Neuronal stem cell (in vitro differentiated cells): ENCODE data around the gene ADGRA3.

Experiments
- DNase-seq: peaks from one replicate; pipeline ENCODE4 v3.0.0-alpha.2; 2013; ENCODE audit warnings: low spot score
- H2AFZ ChIP-seq: one replicate; pipeline ENCODE4 v1.6.1; 2013; ENCODE audit warnings: mild to moderate bottlenecking, low read length, inconsistent platforms
- H2AK5ac ChIP-seq: 2 replicates; pipeline ENCODE4 v1.6.1; 2013; ENCODE audit warnings: low read depth, mild to moderate bottlenecking, inconsistent platforms, low read length, moderate library complexity, mixed read lengths
- H2BK120ac ChIP-seq: 2 replicates; pipeline ENCODE4 v1.6.1; 2013; ENCODE audit warnings: low read depth, mild to moderate bottlenecking, inconsistent platforms, low read length, moderate library complexity, mixed read lengths
- H2BK12ac ChIP-seq: one replicate; pipeline ENCODE4 v1.6.1; 2013; ENCODE audit warnings: low read length, inconsistent platforms
- H2BK15ac ChIP-seq: 2 replicates; pipeline ENCODE4 v1.6.1; 2013; ENCODE audit warnings: mild to moderate bottlenecking, low read length, inconsistent platforms, mixed read lengths
- H2BK5ac ChIP-seq: one replicate; pipeline ENCODE4 v1.6.1; 2013; ENCODE audit warnings: inconsistent platforms, mild to moderate bottlenecking, low read length, moderate library complexity
- H3K14ac ChIP-seq: one replicate; pipeline ENCODE4 v1.6.1; 2013; ENCODE audit warnings: low read length, inconsistent platforms
- H3K18ac ChIP-seq: 2 replicates; pipeline ENCODE4 v1.6.1; 2013; ENCODE audit warnings: low read length, inconsistent platforms
- H3K23ac ChIP-seq: 2 replicates; pipeline ENCODE4 v1.6.1; 2013; ENCODE audit warnings: low read depth, mild to moderate bottlenecking, mixed read lengths, low read length, inconsistent platforms; ENCODE audit not compliant: poor library complexity
- H3K27ac ChIP-seq: replicated peaks from 3 replicates; pipeline ENCODE4 v1.5.1; 2013; ENCODE audit warnings: low read length, inconsistent platforms
- H3K27me3 ChIP-seq, 3 experiments: 2 replicates each; pipeline ENCODE4 v1.6.1; 2013; ENCODE audit warnings: low read length in 3 of 3, mild to moderate bottlenecking in 2 of 3, inconsistent platforms in 1 of 3, low read depth in 1 of 3, mixed read lengths in 1 of 3, moderate library complexity in 1 of 3; ENCODE audit not compliant: control insufficient read depth in 3 of 3, insufficient read depth in 3 of 3
- H3K36me3 ChIP-seq, 2 donors: replicated peaks in 1 of 2; 2 replicates each; pipeline ENCODE4 v1.6.1; 2013; ENCODE audit warnings: low read length in 2 of 2; ENCODE audit not compliant: control insufficient read depth in 2 of 2, insufficient read depth in 2 of 2
- H3K4ac ChIP-seq: 2 replicates; pipeline ENCODE4 v1.6.1; 2013; ENCODE audit warnings: inconsistent platforms, mild to moderate bottlenecking, low read length, moderate library complexity
- H3K4me1 ChIP-seq, 2 donors: 1 replicate in 1 of 2; 2 replicates in 1 of 2; pipeline ENCODE4 v1.6.1; 2013; ENCODE audit warnings: low read length in 2 of 2, low read depth in 1 of 2; ENCODE audit not compliant: control insufficient read depth in 2 of 2, insufficient read depth in 1 of 2
- H3K4me2 ChIP-seq: one replicate; pipeline ENCODE4 v1.6.1; 2013; ENCODE audit warnings: mild to moderate bottlenecking, low read length, inconsistent platforms; ENCODE audit not compliant: insufficient read depth, poor library complexity, severe bottlenecking
- H3K4me3 ChIP-seq, 2 donors: 2 replicates each; pipeline ENCODE4 v1.5.1; 2013; ENCODE audit warnings: low read length in 2 of 2, mild to moderate bottlenecking in 2 of 2, inconsistent platforms in 1 of 2, moderate library complexity in 1 of 2
- H3K79me1 ChIP-seq: one replicate; pipeline ENCODE4 v1.6.1; 2013; ENCODE audit warnings: low read depth, mild to moderate bottlenecking, inconsistent platforms, low read length, moderate library complexity
- H3K9ac ChIP-seq: one replicate; pipeline ENCODE4 v1.6.1; 2013; ENCODE audit warnings: mild to moderate bottlenecking, low read depth, low read length, inconsistent platforms; ENCODE audit not compliant: poor library complexity
- H3K9me3 ChIP-seq, 2 donors: replicated peaks in 1 of 2; 2 replicates each; pipeline versions ENCODE3 to v1.6.1; 2013; ENCODE audit warnings: low read length in 2 of 2, mild to moderate bottlenecking in 2 of 2, inconsistent platforms in 1 of 2, low read depth in 1 of 2, mixed read lengths in 1 of 2, moderate library complexity in 1 of 2; ENCODE audit not compliant: control insufficient read depth in 2 of 2, insufficient read depth in 1 of 2
- H4K8ac ChIP-seq: one replicate; pipeline ENCODE4 v1.6.1; 2013; ENCODE audit warnings: low read depth, mild to moderate bottlenecking, inconsistent platforms, low read length, moderate library complexity
- H4K91ac ChIP-seq: one replicate; pipeline ENCODE4 v1.6.1; 2013; ENCODE audit warnings: low read length, low read depth, mild to moderate bottlenecking, inconsistent platforms; ENCODE audit not compliant: poor library complexity
- WGBS, 2 donors: extraction: QIAGEN DNeasy Blood & Tissue Kit; methylation state at CpG; one replicate each; pipeline ENCODE4 v1.1.7; 2013; ENCODE audit warnings: missing lambda C conversion rate in 2 of 2, mixed read lengths in 1 of 2; ENCODE audit not compliant: insufficient read length in 2 of 2, insufficient replicate concordance in 1 of 2; ENCODE audit errors: extremely low coverage in 2 of 2; 5-methylcytosine and 5-hydroxymethylcytosine counted together

The ADGRA3 gene

GRCh38 chr4:22483551-22483981 is 32.3 kb downstream of the ADGRA3 start:
- no peak overlapping the region for H2BK5ac ChIP-seq
- no peak overlapping the region for H3K4me2 ChIP-seq
- H3K79me1 ChIP-seq: peaks cover 2% of the 10 kb centered on the region
- no peak overlapping the region for H3K27ac ChIP-seq
- DNase-seq: no peak
- H3K9me3 ChIP-seq: peaks cover 0 to 16% of the 10 kb centered on the region in 2 donors
- no peak overlapping the region for H2BK120ac ChIP-seq
- no peak overlapping the region for H4K8ac ChIP-seq
- H3K36me3 ChIP-seq: no peaks in the 10 kb centered on the region
- H2AFZ ChIP-seq: no peak overlapping the region
- H2AK5ac ChIP-seq: no peak overlapping the region
- no CpG with 5 or more reads among the region's 1 CpG for WGBS, 2 donors
- H4K91ac ChIP-seq: no peak overlapping the region
- H3K27me3 ChIP-seq: no peaks in the 10 kb centered on the region
- H3K14ac ChIP-seq: no peak overlapping the region
- no peak overlapping the region for H3K4me3 ChIP-seq
- H2BK15ac ChIP-seq: no peak overlapping the region
- H3K23ac ChIP-seq: no peak overlapping the region
- peaks cover 2 to 8% of the 10 kb centered on the region in 2 donors for H3K4me1 ChIP-seq
- no peak overlapping the region for H2BK12ac ChIP-seq
- H3K18ac ChIP-seq: no peak overlapping the region
- H3K9ac ChIP-seq: no peak overlapping the region
- H3K4ac ChIP-seq: no peak overlapping the region

- no peak overlapping the region for H3K27ac ChIP-seq
These were observed 33.4 kb downstream of the ADGRA3 start for GRCh38 chr4:22482250-22483127.

GRCh38 chr4:22480675-22481327 is 35.1 kb downstream of the ADGRA3 start:
- Histone ChIP-seq H3K4ac (no peak overlapping the region), H3K79me1 (no peaks in the 10 kb centered on the region), H2BK5ac (no peak overlapping the region), H2BK15ac (no peak overlapping the region), H3K23ac (no peak overlapping the region), H2AK5ac (no peak overlapping the region), H4K91ac (no peak overlapping the region), H2AFZ (no peak overlapping the region), H3K18ac (no peak overlapping the region), H3K27me3 (no peaks in the 10 kb centered on the region), H4K8ac (no peak overlapping the region), H3K14ac (no peak overlapping the region), H3K4me2 (no peak overlapping the region), H3K9ac (no peak overlapping the region), H3K27ac (no peak overlapping the region), H3K4me1 (no peaks in the 10 kb centered on the region), H2BK12ac (no peak overlapping the region), H3K36me3 (no peaks in the 10 kb centered on the region), H3K9me3 (peaks cover 0 to 13% of the 10 kb centered on the region in 2 donors), H2BK120ac (no peak overlapping the region), H3K4me3 (no peak overlapping the region)
- DNase-seq: no peak
- WGBS, 2 donors: no CpG with 5 or more reads among the region's 2 CpGs

More at GRCh38 chr4:22482250-22483127, 33.4 kb downstream of the ADGRA3 start:
- Histone ChIP-seq H3K4me3 (no peak overlapping the region), H3K4me2 (no peak overlapping the region), H3K14ac (no peak overlapping the region), H2AFZ (no peak overlapping the region), H3K9ac (no peak overlapping the region), H2BK120ac (no peak overlapping the region), H2BK12ac (no peak overlapping the region), H3K4ac (no peak overlapping the region), H3K79me1 (no peaks in the 10 kb centered on the region), H2AK5ac (no peak overlapping the region), H2BK5ac (no peak overlapping the region), H4K8ac (no peak overlapping the region), H3K23ac (no peak overlapping the region), H2BK15ac (no peak overlapping the region), H4K91ac (no peak overlapping the region), H3K4me1 (peaks cover 2 to 8% of the 10 kb centered on the region in 2 donors), H3K18ac (no peak overlapping the region), H3K36me3 (no peaks in the 10 kb centered on the region), H3K9me3 (peaks cover 0 to 13% of the 10 kb centered on the region in 2 donors), H3K27me3 (no peaks in the 10 kb centered on the region)
- no peak for DNase-seq
- no CpG with 5 or more reads among the region's 3 CpGs for WGBS, 2 donors

- WGBS, 2 donors: no CpG with 5 or more reads among the region's 2 CpGs
- H3K14ac ChIP-seq: no peak overlapping the region
- no peak overlapping the region for H2AK5ac ChIP-seq
These were observed 37.4 kb downstream of the ADGRA3 start for GRCh38 chr4:22478426-22478825.

More at GRCh38 chr4:22478426-22478825, 37.4 kb downstream of the ADGRA3 start:
- Histone ChIP-seq H3K4ac (no peak overlapping the region), H2BK12ac (no peak overlapping the region), H4K91ac (no peak overlapping the region), H2BK120ac (no peak overlapping the region), H3K4me2 (no peak overlapping the region), H3K79me1 (peaks cover 1% of the 10 kb centered on the region), H3K18ac (no peak overlapping the region), H3K27ac (no peak overlapping the region), H2AFZ (no peak overlapping the region), H3K4me1 (no peaks in the 10 kb centered on the region), H2BK5ac (no peak overlapping the region), H3K23ac (no peak overlapping the region), H2BK15ac (no peak overlapping the region), H3K27me3 (no peaks in the 10 kb centered on the region), H4K8ac (no peak overlapping the region), H3K4me3 (no peak overlapping the region), H3K9me3 (peaks cover 0 to 13% of the 10 kb centered on the region in 2 donors), H3K9ac (no peak overlapping the region), H3K36me3 (peaks cover 0 to under 1% of the 10 kb centered on the region in 2 donors)
- DNase-seq: no peak
